HEK293T (cell line): ENCODE data around the gene SGCA.

ENCODE experiments used
- CTCF ChIA-PET: fragments of 350-600 bp; formaldehyde crosslinking; extraction: SDS; loops from one replicate; lab custom pipeline; 2021; ENCODE audit warnings: antibody characterized with exemption, inconsistent platforms; lab: Yijun Ruan, JAX
- POLR2A ChIA-PET: fragments of 350-600 bp; formaldehyde crosslinking; extraction: SDS; loops from one replicate; lab custom pipeline; 2020; ENCODE audit warnings: antibody characterized with exemption, inconsistent platforms; lab: Yijun Ruan, JAX
- DNase-seq: peaks from one replicate; pipeline ENCODE4 v3.0.0; 2012; ENCODE audit warnings: mixed read lengths; ENCODE audit errors: extremely low spot score
- ARNT ChIP-seq: fragments of 450-650 bp; IDR thresholded peaks from 2 replicates; pipeline ENCODE4 v1.6.1; 2017; ENCODE audit warnings: mild to moderate bottlenecking
- BHLHE40 ChIP-seq: fragments of 450-650 bp; IDR thresholded peaks from 2 replicates; pipeline ENCODE4 v1.6.1; 2016; ENCODE audit warnings: mild to moderate bottlenecking, moderate library complexity, borderline replicate concordance
- CTBP1 ChIP-seq: fragments of 450-650 bp; IDR thresholded peaks from 2 replicates; pipeline ENCODE4 v1.6.1; 2016; ENCODE audit warnings: borderline replicate concordance
- ELF4 ChIP-seq: fragments of 450-650 bp; IDR thresholded peaks from 2 replicates; pipeline ENCODE4 v1.6.1; 2017; ENCODE audit warnings: antibody characterized with exemption
- FOXA1 ChIP-seq: fragments of 450-650 bp; IDR thresholded peaks from 2 replicates; pipeline ENCODE4 v1.6.1; 2016; ENCODE audit warnings: mild to moderate bottlenecking
- FOXK2 ChIP-seq: fragments of 450-650 bp; IDR thresholded peaks from 2 replicates; pipeline ENCODE4 v1.6.1; 2016; ENCODE audit warnings: mild to moderate bottlenecking
- FOXM1 ChIP-seq: fragments of 450-650 bp; IDR thresholded peaks from 2 replicates; pipeline ENCODE4 v1.6.1; 2017; ENCODE audit warnings: mild to moderate bottlenecking, borderline replicate concordance
- HDGF ChIP-seq: fragments of 450-650 bp; IDR thresholded peaks from 2 replicates; pipeline ENCODE4 v1.6.1; 2017; ENCODE audit warnings: antibody characterized with exemption, borderline replicate concordance
- L3MBTL2 ChIP-seq: fragments of 450-650 bp; conservative IDR thresholded peaks from 2 replicates; pipeline ENCODE4 v1.6.1; 2016; ENCODE audit warnings: mild to moderate bottlenecking
- LEF1 ChIP-seq: fragments of 450-650 bp; IDR thresholded peaks from 2 replicates; pipeline ENCODE4 v1.6.1; 2017; ENCODE audit warnings: mild to moderate bottlenecking, borderline replicate concordance
- NFRKB ChIP-seq: fragments of 450-650 bp; IDR thresholded peaks from 2 replicates; pipeline ENCODE4 v1.6.1; 2016; ENCODE audit warnings: mild to moderate bottlenecking, moderate library complexity
- SP1 ChIP-seq: fragments of 450-650 bp; IDR thresholded peaks from 2 replicates; pipeline ENCODE4 v1.6.1; 2017
- SUZ12 ChIP-seq: fragments of 450-650 bp; IDR thresholded peaks from 2 replicates; pipeline ENCODE4 v1.6.1; 2016; ENCODE audit warnings: mild to moderate bottlenecking
- TARDBP ChIP-seq: fragments of 450-650 bp; IDR thresholded peaks from 2 replicates; pipeline ENCODE4 v1.6.1; 2016
- ZNF384 ChIP-seq: fragments of 450-650 bp; IDR thresholded peaks from 2 replicates; pipeline ENCODE4 v1.6.1; 2016
- TF ChIP-seq, protein P1 (sequence below): fragments of 450-650 bp; IDR thresholded peaks from 2 replicates; pipeline ENCODE4 v1.6.1; 2016

SGCA gene

DNA sequence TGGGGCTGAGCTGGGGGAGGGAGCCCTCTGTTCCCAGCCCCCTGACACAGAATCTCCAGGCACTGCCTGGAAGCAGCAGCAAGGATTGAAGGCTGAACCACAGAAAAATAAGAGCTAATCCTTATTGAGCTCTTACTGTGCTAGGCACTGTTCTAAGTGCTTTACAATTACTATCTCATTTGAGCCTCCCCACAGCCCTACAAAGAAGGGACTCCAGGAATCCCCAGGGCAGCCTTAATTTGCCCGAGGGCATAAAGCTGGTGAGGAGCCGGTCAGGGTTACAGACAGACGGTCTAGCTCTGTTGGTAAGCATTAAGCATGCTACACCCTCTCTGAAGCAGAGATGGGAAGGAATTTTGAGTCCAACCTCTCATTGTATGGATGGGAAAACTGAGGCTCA lies 42.9 kb upstream of the SGCA start:
- POLR2A ChIA-PET: interaction anchor here (0.9 to 2.1 kb wide), 7 partner anchors 9 to 71 kb away, joined by 3 to 14 read pairs (median 11); partner anchors contain the start of gene PDK2
- TF ChIP-seq ELF4: no peak
- no peak for TF ChIP-seq CTBP1
- no peak for TF ChIP-seq FOXM1
- no peak for TF ChIP-seq BHLHE40
- TF ChIP-seq NFRKB: no peak
- TF ChIP-seq LEF1: no peak
- no peak for TF ChIP-seq TARDBP
- no peak for TF ChIP-seq SUZ12
- no peak for TF ChIP-seq ARNT
- TF ChIP-seq, protein P1, sequence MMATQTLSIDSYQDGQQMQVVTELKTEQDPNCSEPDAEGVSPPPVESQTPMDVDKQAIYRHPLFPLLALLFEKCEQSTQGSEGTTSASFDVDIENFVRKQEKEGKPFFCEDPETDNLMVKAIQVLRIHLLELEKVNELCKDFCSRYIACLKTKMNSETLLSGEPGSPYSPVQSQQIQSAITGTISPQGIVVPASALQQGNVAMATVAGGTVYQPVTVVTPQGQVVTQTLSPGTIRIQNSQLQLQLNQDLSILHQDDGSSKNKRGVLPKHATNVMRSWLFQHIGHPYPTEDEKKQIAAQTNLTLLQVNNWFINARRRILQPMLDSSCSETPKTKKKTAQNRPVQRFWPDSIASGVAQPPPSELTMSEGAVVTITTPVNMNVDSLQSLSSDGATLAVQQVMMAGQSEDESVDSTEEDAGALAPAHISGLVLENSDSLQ: no peak
- TF ChIP-seq SP1: no peak
- TF ChIP-seq HDGF: no peak
- no peak for DNase-seq
- CTCF ChIA-PET: interaction anchor here (0.6 to 2.7 kb wide), 7 partner anchors 8 to 319 kb away, joined by 3 to 17 read pairs (median 5); partner anchors contain the start of genes PDK2 and SGCA

DNA sequence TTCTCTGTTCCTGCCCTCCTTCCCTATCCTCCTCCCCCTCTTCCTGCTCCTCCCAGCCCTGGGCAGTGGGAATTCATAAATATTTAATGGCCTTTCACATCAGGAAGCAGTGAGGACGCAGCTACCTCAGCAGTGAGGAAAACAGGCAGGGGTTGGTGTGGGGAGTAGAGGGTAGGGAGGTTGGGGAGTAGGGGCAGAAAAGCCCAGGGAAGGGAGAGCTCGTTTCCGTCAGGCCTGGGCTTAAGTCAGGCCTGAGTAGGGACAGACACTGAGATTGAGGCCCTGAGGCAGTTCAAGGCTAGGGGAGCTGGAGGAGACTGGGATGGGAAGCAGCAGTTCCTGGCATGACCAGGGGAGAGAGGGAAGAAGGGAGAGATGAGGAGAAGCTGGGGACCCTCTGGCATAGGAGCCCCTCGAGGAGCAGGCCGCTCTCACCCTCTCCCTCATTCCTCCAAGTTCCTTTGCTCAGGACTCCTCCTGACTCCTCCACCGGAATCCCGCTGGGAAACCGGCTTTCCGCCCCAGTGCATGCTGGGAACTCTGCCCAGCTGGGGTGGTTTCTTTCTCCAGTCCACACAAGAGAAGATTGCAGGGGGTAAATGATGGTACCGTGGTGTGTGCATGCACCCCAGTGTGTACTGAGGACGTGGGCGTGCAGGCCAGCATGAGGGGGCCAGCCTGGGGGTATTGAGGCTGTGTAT lies 42.0 kb upstream of the SGCA start:
- POLR2A ChIA-PET: interaction anchor here (0.5 to 2.1 kb wide), 11 partner anchors 10 to 72 kb away, joined by 3 to 14 read pairs (median 3); partner anchors contain the start of gene PDK2
- peak; percentile 69 for DNase-seq
- CTCF ChIA-PET: interaction anchor here (0.6 to 2.7 kb wide), 7 partner anchors 9 to 318 kb away, joined by 3 to 17 read pairs (median 5); partner anchors contain the start of genes PDK2 and SGCA
- TF ChIP-seq HDGF (no peak), BHLHE40 (no peak), ARNT (no peak), L3MBTL2 (peak; percentile 47), SP1 (no peak), ELF4 (no peak)
- TF ChIP-seq, protein P1: no peak

DNA sequence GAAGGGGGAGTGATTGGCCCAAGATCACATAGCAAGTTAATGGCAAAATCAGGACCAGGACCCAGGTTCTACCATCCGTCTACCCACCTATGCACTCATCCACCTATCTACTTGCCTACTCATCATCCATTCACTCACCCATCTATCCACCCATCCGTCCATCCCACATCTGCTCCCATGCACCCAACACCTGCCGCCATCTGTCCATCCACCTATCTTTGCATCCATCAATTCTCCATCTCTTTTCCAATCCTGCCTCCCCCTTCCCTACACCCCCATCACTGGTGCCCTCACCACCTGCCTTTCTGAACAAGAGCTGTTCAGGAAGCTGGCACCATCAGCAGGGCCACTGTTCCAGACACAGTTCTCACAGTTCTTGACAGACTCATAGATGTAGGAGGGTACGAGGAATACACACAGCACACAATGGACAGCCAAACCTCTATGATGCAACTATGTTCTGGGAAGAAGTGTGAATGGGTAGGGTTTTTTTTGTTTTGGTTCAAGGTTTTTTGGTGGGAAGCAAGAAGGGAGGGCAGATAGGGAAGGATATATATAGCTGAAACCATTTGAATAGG lies 40.3 kb upstream of the SGCA start:
- TF ChIP-seq ARNT (no peak), FOXA1 (no peak), LEF1 (no peak), ZNF384 (no peak), TARDBP (no peak), FOXK2 (no peak), HDGF (no peak), SUZ12 (no peak), SP1 (no peak), NFRKB (no peak), BHLHE40 (no peak), ELF4 (no peak), L3MBTL2 (no peak), FOXM1 (no peak), CTBP1 (no peak)
- TF ChIP-seq, protein P1: no peak
- POLR2A ChIA-PET: no interaction called here
- CTCF ChIA-PET: interaction anchor here (2.1 kb wide), 1 partner anchor 11 kb away, joined by 7 read pairs; no protein-coding TSS in a partner anchor
- no peak for DNase-seq

DNA sequence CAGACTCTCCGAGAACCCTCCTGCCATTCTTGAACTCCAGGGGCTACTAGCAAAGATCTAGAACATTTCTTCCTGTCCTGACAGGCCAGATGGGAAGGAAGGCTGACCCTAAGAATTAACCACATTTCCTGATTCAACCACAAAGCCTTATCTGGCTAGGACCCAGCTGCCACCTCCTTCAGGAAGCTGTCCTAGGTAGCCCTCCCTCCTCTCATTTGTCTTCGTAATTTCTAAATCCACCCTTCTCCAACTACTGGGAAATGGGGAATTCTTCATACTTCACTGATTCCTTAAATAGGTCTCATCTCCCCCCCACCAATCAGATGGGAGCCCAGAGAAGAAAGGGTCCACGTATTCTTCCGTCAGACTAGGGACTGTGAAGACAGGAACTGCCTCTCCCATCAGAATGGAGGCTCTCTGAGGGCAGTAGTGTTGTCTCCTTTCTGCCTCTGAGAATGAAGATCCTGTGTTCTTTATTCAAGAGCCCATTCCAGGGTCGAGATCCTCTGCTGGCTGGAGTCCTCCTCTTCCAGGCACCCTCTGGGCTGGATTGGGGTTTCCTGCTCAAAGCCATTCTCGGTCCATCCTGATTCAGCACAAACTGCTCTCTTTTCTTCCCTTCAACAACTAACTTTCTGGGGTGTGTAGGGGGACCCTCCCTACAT lies 38.0 kb upstream of the SGCA start:
- TF ChIP-seq L3MBTL2 (no peak), ZNF384 (no peak), FOXK2 (no peak), HDGF (no peak), CTBP1 (no peak), BHLHE40 (no peak), TARDBP (no peak), LEF1 (no peak), ARNT (no peak), SP1 (no peak), ELF4 (no peak), NFRKB (no peak), FOXA1 (no peak), SUZ12 (no peak), FOXM1 (no peak)
- TF ChIP-seq, protein P1: no peak
- CTCF ChIA-PET: interaction anchor here (0.7 to 2.1 kb wide), 3 partner anchors 13 to 34 kb away, joined by 3 to 7 read pairs (median 3); no protein-coding TSS in a partner anchor
- DNase-seq: no peak
- POLR2A ChIA-PET: interaction anchor here (1.3 kb wide), 1 partner anchor 11 kb away, joined by 3 read pairs; no protein-coding TSS in a partner anchor
